GF-D8 (cell line): ENCODE measurements around the gene DESI1.
"Not testable (repeated sequence)": the region's sequence is repeated elsewhere in the genome, so short reads cannot be mapped to it uniquely, and the experiment has no call there.

ENCODE experiments used
- DNase-seq: peaks from one replicate; lab custom pipeline; 2025; lab: John Stamatoyannopoulos, UW

Gene DESI1

GRCh38 chr22:41585898-41586297 is 34.9 kb downstream of the DESI1 start:
- no peak for DNase-seq

- DNase-seq: no peak
Measured at GRCh38 chr22:41584881-41585280, 36.0 kb downstream of the DESI1 start.

GRCh38 chr22:41582694-41583093 is 38.1 kb downstream of the DESI1 start:
- no peak for DNase-seq

GRCh38 chr22:41579997-41580355 is 40.9 kb downstream of the DESI1 start:
- no peak for DNase-seq

GRCh38 chr22:41579297-41579996 is 41.4 kb downstream of the DESI1 start:
- no peak for DNase-seq

DNA sequence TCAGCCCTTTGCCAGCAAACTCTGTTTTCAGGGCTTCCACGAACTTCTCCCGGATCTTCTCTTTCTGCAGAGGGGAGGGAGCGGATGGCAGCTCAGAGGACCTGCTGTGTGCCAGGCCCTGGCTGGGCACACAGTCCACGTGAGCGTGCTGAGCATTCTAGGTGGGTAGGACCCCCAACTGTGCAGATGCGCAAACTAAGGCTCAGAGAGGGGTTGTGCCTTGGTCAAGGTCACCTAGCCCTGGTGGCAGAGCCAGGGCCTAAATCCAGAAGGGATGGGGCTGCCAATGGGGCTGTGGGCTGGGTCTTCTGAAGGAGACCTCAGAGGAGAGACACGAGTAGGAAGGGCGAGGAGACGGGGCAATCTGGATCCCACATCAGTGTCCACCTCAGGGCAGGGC is 42.0 kb downstream of the DESI1 start:
- DNase-seq: no peak

DNA sequence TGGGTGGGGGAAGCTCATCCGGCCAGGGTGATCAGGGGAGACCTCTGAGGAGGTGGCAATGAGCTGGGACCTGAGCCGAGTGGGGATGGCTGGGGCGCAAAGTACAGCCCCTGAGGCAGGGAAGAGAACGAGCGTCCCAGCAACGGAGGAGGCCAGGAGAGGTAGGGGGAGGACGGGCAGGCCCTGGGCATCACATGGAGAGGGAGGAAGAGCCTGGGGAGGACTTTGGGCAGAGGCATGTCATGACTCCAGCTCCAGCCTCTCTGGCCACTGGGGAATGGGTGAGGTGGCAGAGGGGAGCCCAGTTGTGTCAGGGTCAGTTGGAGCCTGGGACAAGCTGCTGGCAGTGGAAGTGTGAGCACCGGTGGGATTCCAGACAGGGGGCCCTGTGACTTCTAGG is 42.7 kb downstream of the DESI1 start:
- no peak for DNase-seq

GRCh38 chr22:41576877-41577276 is 44.0 kb downstream of the DESI1 start:
- no peak for DNase-seq

DNA sequence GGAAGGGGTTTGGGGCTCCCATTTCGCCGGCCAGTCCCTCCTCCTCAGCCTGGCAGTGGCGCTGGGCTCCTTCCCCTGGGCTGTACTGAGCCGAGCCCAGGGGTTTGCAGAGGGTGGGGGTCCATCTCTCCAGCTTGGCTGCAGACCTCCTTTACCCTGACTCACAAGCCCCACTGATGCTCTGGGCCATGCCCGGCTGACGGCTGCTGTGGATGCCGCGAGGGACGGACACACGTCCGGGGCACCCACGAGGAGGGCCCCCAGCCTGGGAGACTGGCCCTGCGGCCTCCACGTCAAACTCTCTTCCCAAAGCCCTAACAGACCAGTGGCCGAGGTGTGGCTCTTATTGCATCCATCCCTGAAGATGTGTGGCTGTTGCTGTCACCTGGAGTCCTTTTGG is 45.3 kb downstream of the DESI1 start:
- no peak for DNase-seq

DNA sequence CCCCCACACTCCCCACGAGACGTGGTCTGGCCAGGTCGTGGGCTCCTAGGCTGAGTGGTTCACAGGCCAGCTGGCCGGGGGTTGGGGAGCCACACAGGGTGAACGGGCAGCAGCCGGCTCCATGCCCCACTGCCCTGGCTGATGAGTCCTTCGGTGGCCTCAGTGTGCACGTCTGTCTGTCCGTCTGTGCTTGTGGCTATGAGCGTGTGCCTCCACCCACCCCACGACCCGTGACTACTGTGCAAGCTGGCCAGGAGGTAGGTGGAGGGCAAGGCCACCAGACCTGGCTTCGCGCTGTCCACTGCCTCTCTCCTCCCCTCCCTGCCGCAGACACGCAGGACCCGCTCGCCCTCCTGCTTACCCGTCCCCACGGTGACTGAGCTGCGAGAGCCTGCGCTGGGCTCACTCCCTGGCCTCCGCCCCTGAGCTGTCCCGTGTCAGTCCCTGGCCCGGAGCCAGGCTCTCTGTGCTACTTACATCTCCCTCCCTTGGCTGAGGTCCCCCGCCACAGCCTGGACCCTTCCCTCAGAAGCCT is 45.9 kb downstream of the DESI1 start:
- DNase-seq: no peak

- no peak for DNase-seq
Measured at GRCh38 chr22:41573677-41574076, 47.2 kb downstream of the DESI1 start.

GRCh38 chr22:41572305-41572704 is 48.5 kb downstream of the DESI1 start:
- not testable (repeated sequence) for DNase-seq

GRCh38 chr22:41571786-41572185 is 49.1 kb downstream of the DESI1 start:
- no peak for DNase-seq

DNA sequence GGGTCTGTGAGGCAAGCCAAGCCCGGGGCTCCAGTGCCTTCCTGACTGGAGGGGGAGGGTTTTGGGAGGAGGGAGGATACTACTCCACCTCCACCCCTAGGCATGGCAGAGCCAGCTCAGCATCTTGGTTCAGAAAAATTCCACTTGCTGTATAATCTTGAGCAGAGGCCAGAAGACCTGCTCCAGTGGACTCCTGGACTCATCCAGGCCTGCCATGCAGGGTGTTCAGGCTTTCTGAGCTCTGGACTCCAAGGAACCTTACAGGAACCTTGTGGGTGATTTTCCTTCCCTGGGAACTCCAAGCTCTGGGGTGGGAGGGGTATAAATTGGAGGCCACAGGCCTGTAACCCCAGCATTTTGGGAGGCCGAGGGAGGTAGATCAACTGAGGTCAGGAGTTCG is 50.6 kb downstream of the DESI1 start:
- no peak for DNase-seq

DNA sequence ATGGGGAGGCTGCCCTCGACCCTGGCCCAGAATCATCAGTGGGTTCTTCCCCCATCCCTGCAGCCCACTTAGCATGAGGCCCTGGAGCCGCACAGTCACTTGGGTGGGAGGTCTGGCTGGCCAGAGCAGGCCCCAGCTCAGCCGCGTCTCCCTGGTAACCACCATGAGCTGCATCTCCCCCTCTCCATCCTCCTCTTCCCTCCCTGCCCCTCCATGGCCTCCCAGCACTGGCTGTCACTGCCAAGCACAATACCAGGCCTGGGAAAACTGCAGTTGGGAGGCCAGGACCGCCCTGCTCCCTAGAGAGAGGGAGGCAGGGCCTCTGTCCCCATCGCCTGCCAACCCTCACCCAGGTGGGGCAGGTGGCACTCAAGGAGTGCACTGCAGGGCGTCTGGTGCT is 52.0 kb downstream of the DESI1 start:
- DNase-seq: no peak

DNA sequence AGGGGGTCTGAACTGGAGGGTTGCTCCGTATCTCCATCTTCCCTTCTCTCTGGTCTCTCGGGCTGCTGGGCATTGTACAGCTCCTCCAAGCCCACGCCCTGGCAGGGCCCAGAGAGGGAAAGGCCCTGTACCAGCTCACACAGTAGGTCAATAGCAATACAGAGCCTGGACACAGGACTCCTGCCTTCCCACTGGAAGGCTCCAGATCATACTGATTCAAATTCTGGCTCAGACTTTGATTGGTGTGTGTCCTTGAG is 53.4 kb downstream of the DESI1 start:
- no peak for DNase-seq

- DNase-seq: no peak
Measured at GRCh38 chr22:41565403-41566054, 55.3 kb downstream of the DESI1 start.

GRCh38 chr22:41564563-41564962 is 56.3 kb downstream of the DESI1 start:
- no peak for DNase-seq

DNA sequence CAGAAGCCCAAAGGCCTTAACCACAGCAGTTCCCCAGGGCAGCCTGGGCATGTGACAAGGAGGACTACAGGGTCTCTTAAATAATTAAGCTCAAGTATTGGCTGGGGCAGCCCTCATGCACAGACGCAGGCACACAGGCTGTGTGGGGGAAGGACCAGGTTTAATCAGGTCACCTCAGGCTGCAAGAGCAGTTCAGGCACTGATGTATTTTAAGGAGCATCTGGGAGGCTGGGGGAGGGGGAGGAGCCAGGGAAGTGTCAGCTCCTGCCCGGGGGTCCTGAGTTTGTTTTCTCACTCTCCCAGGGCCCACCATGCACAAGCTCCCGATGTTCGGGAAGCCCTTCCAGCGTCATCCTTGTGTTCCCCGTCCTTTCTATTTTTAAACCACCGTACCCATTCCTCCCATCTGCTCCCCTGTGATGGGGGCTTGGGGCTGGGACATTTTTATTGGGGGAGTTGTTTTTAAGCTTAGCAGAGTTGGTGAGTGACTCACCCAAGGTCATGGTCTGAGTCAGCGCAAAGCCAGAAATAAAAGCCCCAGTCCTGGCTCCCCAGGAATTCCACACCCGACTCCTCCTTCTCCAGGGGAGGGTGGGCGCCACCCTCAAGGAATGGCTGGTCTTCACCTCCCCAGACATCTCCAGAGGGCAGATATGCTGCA is 57.7 kb downstream of the DESI1 start:
- no peak for DNase-seq

GRCh38 chr22:41562461-41562860 is 58.4 kb downstream of the DESI1 start:
- DNase-seq: no peak

GRCh38 chr22:41561788-41562187 is 59.1 kb downstream of the DESI1 start:
- no peak for DNase-seq

- DNase-seq: no peak
Measured at GRCh38 chr22:41561335-41561734, 59.5 kb downstream of the DESI1 start.

- DNase-seq: no peak
Measured at GRCh38 chr22:41560095-41560471, 60.8 kb downstream of the DESI1 start.

DNA sequence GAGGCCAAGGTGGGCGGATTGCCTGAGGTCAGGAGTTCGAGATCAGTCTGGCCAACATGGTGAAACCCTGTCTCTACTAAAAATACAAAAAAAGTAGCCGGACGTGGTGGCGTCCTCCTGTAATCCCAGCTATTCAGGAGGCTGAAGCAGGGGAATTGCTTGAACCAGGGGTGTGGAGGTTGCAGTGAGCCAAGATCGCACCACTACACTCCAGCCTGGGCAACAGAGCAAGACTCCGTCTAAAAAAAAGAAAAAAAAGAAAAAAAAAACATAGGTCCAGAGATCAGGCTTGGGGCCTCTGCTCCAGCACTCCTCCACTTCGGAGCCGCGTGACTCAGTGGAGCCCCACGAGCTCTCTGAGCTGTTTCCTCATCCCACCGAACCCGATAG is 62.6 kb downstream of the DESI1 start:
- DNase-seq: not testable (repeated sequence)
